Measurements from ENCODE around the gene TMEM214. TPM values are rescaled to one million over a fixed set of nuclear protein-coding genes. Genes with fewer than 3 reads are reported as not detected.
A peak's percentile ranks its signal among the peaks of the same experiment; 100 is the strongest.

TMEM214 gene
- total RNA-seq, 1 donor from 2014 or later, result 32.7 TPM

- peak; percentile 6 for ATAC-seq
- intact Hi-C loops (cut with DNase I), result loop anchor here (2.0 to 5.0 kb wide), 3 partner anchors 17 to 54 kb away; partner anchors contain the start of genes AGBL5, KHK and OST4
- no peak for DNase-seq (ENCODE audit: missing footprints)
Measured at GRCh38 chr2:27033253-27033852, 588 bp downstream of the TMEM214 start.

GRCh38 chr2:27038012-27038411 lies 5.2 kb downstream of the TMEM214 start:
- DNase-seq (ENCODE audit: missing footprints), result no peak
- ATAC-seq, result no peak
- intact Hi-C loops (cut with DNase I), result no loop called here

- ATAC-seq (no peak), DNase-seq (ENCODE audit: missing footprints) (no peak)
- intact Hi-C loops (cut with DNase I), result no loop called here
Measured at GRCh38 chr2:27038631-27039339, 6.0 kb downstream of the TMEM214 start.

- no peak for ATAC-seq
- no peak for DNase-seq (ENCODE audit: missing footprints)
- intact Hi-C loops (cut with DNase I), result no loop called here
Measured at GRCh38 chr2:27039426-27039825, 6.7 kb downstream of the TMEM214 start.

- ATAC-seq (no peak), DNase-seq (ENCODE audit: missing footprints) (no peak)
- intact Hi-C loops (cut with DNase I), result no loop called here
Measured at GRCh38 chr2:27039871-27040270, 7.1 kb downstream of the TMEM214 start.

GRCh38 chr2:27040282-27040681 lies 7.5 kb downstream of the TMEM214 start:
- DNase-seq (ENCODE audit: missing footprints) (no peak), ATAC-seq (no peak)
- intact Hi-C loops (cut with DNase I), result no loop called here

GRCh38 chr2:27041752-27042151 lies 9.0 kb downstream of the TMEM214 start:
- intact Hi-C loops (cut with DNase I), result no loop called here
- ATAC-seq (no peak), DNase-seq (ENCODE audit: missing footprints) (no peak)

GRCh38 chr2:27042159-27042661 lies 9.4 kb downstream of the TMEM214 start:
- ATAC-seq, result no peak
- DNase-seq (ENCODE audit: missing footprints), result no peak
- intact Hi-C loops (cut with DNase I), result no loop called here

- DNase-seq (ENCODE audit: missing footprints) (no peak), ATAC-seq (no peak)
- intact Hi-C loops (cut with DNase I), result no loop called here
Measured at GRCh38 chr2:27042985-27043634, 10.3 kb downstream of the TMEM214 start.

GRCh38 chr2:27049422-27050280 lies 16.9 kb downstream of the TMEM214 start:
- peak; percentile 79 for DNase-seq (ENCODE audit: missing footprints)
- peak; percentile 19 for ATAC-seq
- intact Hi-C loops (cut with DNase I), result loop anchor here (2.0 kb wide), 2 partner anchors 17 to 21 kb away; partner anchors contain the start of genes OST4 and TMEM214

GRCh38 chr2:27050281-27050995 lies 17.7 kb downstream of the TMEM214 start:
- DNase-seq (ENCODE audit: missing footprints) (peak; percentile 90), ATAC-seq (peak; percentile 85)
- intact Hi-C loops (cut with DNase I), result loop anchor here (2.0 kb wide), 2 partner anchors 18 to 20 kb away; partner anchors contain the start of genes OST4 and TMEM214

GRCh38 chr2:27050996-27051901 lies 18.5 kb downstream of the TMEM214 start, which contains the start of gene AGBL5:
Gene AGBL5, plus strand, starts transcription at chr2:27051668. Its CDS starts 1,291 bp downstream, at chr2:27052959.
- intact Hi-C loops (cut with DNase I), result loop anchor here (1.0 to 2.0 kb wide), 3 partner anchors 18 to 35 kb away; partner anchors contain the start of genes KHK, OST4 and TMEM214
- ATAC-seq, result peak; percentile 83
- DNase-seq (ENCODE audit: missing footprints), result peak; percentile 95

- intact Hi-C loops (cut with DNase I), result loop anchor here (1.0 to 2.0 kb wide), 3 partner anchors 19 to 34 kb away; partner anchors contain the start of genes KHK, OST4 and TMEM214
- DNase-seq (ENCODE audit: missing footprints), result no peak
- peak; percentile 6 for ATAC-seq
Measured at GRCh38 chr2:27051902-27052645, 19.3 kb downstream of the TMEM214 start.

- ATAC-seq (no peak), DNase-seq (ENCODE audit: missing footprints) (no peak)
- intact Hi-C loops (cut with DNase I), result no loop called here
Measured at GRCh38 chr2:27053321-27053720, 20.6 kb downstream of the TMEM214 start.

- DNase-seq (ENCODE audit: missing footprints) (no peak), ATAC-seq (no peak)
- intact Hi-C loops (cut with DNase I), result no loop called here
Measured at GRCh38 chr2:27053776-27054175, 21.0 kb downstream of the TMEM214 start.

- DNase-seq (ENCODE audit: missing footprints) (no peak), ATAC-seq (no peak)
- intact Hi-C loops (cut with DNase I), result no loop called here
Measured at GRCh38 chr2:27054721-27055120, 22.0 kb downstream of the TMEM214 start.
